H1 (cell line): ENCODE data around the gene GLYATL3. TPM values are rescaled to one million over a fixed set of nuclear protein-coding genes. Genes with fewer than 3 reads are reported as not detected.

Experiments
- SRF ChIP-seq: IDR thresholded peaks from 2 replicates; pipeline ENCODE4 v1.6.1; 2011; ENCODE audit warnings: mild to moderate bottlenecking, low read depth, low read length, moderate library complexity
- polyA plus RNA-seq, 7 experiments: library from polyadenylated mRNA; depleted of rRNA in 3 of 7; stranded (reverse) in 5 of 7; unstranded in 2 of 7; fragments of >200 nt in 5 of 7; fragments of 200-250 nt in 2 of 7; gene quantifications; 1 replicate in 5 of 7; 2 replicates in 1 of 7; 4 replicates in 1 of 7; pipeline versions ENCODE4 v1.2.1 to v1.2.3, GENCODE V29; 2011 to 2013; ENCODE audit warnings: missing spikeins in 2 of 7, mixed read lengths in 2 of 7
- total RNA-seq: library from RNA; stranded (reverse); fragmentation: NEBNext Ultra II Directional; extraction: Animal tissue kit (Norgen Biotek cat#: 25700); gene quantifications from 2 replicates; pipeline ENCODE4 v1.2.1, GENCODE V29; 2021
- TF ChIP-seq, protein P1 (sequence below): fragments of 300-600 bp; sonication (generic); IDR thresholded peaks from 2 replicates; pipeline ENCODE4 v1.7.1; 2012; ENCODE audit warnings: low read length, moderate library complexity, mild to moderate bottlenecking, inconsistent platforms; ENCODE audit not compliant: insufficient replicate concordance

GLYATL3 gene
- total and polyA plus RNA-seq, 2 of the 8 experiments (the other 6 are each of a cell fraction or from before 2014, with no cell fraction given), result not detected

- TF ChIP-seq, protein P1, sequence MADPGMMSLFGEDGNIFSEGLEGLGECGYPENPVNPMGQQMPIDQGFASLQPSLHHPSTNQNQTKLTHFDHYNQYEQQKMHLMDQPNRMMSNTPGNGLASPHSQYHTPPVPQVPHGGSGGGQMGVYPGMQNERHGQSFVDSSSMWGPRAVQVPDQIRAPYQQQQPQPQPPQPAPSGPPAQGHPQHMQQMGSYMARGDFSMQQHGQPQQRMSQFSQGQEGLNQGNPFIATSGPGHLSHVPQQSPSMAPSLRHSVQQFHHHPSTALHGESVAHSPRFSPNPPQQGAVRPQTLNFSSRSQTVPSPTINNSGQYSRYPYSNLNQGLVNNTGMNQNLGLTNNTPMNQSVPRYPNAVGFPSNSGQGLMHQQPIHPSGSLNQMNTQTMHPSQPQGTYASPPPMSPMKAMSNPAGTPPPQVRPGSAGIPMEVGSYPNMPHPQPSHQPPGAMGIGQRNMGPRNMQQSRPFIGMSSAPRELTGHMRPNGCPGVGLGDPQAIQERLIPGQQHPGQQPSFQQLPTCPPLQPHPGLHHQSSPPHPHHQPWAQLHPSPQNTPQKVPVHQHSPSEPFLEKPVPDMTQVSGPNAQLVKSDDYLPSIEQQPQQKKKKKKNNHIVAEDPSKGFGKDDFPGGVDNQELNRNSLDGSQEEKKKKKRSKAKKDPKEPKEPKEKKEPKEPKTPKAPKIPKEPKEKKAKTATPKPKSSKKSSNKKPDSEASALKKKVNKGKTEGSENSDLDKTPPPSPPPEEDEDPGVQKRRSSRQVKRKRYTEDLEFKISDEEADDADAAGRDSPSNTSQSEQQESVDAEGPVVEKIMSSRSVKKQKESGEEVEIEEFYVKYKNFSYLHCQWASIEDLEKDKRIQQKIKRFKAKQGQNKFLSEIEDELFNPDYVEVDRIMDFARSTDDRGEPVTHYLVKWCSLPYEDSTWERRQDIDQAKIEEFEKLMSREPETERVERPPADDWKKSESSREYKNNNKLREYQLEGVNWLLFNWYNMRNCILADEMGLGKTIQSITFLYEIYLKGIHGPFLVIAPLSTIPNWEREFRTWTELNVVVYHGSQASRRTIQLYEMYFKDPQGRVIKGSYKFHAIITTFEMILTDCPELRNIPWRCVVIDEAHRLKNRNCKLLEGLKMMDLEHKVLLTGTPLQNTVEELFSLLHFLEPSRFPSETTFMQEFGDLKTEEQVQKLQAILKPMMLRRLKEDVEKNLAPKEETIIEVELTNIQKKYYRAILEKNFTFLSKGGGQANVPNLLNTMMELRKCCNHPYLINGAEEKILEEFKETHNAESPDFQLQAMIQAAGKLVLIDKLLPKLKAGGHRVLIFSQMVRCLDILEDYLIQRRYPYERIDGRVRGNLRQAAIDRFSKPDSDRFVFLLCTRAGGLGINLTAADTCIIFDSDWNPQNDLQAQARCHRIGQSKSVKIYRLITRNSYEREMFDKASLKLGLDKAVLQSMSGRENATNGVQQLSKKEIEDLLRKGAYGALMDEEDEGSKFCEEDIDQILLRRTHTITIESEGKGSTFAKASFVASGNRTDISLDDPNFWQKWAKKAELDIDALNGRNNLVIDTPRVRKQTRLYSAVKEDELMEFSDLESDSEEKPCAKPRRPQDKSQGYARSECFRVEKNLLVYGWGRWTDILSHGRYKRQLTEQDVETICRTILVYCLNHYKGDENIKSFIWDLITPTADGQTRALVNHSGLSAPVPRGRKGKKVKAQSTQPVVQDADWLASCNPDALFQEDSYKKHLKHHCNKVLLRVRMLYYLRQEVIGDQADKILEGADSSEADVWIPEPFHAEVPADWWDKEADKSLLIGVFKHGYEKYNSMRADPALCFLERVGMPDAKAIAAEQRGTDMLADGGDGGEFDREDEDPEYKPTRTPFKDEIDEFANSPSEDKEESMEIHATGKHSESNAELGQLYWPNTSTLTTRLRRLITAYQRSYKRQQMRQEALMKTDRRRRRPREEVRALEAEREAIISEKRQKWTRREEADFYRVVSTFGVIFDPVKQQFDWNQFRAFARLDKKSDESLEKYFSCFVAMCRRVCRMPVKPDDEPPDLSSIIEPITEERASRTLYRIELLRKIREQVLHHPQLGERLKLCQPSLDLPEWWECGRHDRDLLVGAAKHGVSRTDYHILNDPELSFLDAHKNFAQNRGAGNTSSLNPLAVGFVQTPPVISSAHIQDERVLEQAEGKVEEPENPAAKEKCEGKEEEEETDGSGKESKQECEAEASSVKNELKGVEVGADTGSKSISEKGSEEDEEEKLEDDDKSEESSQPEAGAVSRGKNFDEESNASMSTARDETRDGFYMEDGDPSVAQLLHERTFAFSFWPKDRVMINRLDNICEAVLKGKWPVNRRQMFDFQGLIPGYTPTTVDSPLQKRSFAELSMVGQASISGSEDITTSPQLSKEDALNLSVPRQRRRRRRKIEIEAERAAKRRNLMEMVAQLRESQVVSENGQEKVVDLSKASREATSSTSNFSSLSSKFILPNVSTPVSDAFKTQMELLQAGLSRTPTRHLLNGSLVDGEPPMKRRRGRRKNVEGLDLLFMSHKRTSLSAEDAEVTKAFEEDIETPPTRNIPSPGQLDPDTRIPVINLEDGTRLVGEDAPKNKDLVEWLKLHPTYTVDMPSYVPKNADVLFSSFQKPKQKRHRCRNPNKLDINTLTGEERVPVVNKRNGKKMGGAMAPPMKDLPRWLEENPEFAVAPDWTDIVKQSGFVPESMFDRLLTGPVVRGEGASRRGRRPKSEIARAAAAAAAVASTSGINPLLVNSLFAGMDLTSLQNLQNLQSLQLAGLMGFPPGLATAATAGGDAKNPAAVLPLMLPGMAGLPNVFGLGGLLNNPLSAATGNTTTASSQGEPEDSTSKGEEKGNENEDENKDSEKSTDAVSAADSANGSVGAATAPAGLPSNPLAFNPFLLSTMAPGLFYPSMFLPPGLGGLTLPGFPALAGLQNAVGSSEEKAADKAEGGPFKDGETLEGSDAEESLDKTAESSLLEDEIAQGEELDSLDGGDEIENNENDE, result no peak
- no peak for TF ChIP-seq SRF
Measured at GRCh38 chr6:49499623-49500022, at the start of gene GLYATL3 (continued).
